ENCODE results near the gene KPNB1.
"Not testable (repeated sequence)": the region's sequence is repeated elsewhere in the genome, so short reads cannot be mapped to it uniquely, and the experiment has no call there.

KPNB1 gene

GRCh38 chr17:47675380-47676198 is 25.9 kb downstream of the KPNB1 start:
- no peaks in the 10 kb centered on the region for H3K27me3 ChIP-seq (replicated peaks; ENCODE audit: control insufficient read depth, insufficient read depth, low read length, poor library complexity, severe bottlenecking)
- no peaks in the 10 kb centered on the region for H3K9me3 ChIP-seq (ENCODE audit: control insufficient read depth, low read length)
- no peak overlapping the region for H3K4me3 ChIP-seq (ENCODE audit: insufficient read depth, low read depth, low read length, poor library complexity, severe bottlenecking)
- peaks cover 98% of the 10 kb centered on the region for H3K36me3 ChIP-seq (ENCODE audit: control insufficient read depth, insufficient read depth, low read length)
- no peak overlapping the region for H3K27ac ChIP-seq (ENCODE audit: insufficient read depth, low read length, poor library complexity, severe bottlenecking)
- DNase-seq: no peak
- no peaks in the 10 kb centered on the region for H3K4me1 ChIP-seq (ENCODE audit: control insufficient read depth, insufficient read depth, low read length, poor library complexity, severe bottlenecking)

- no peaks in the 10 kb centered on the region for H3K4me1 ChIP-seq (ENCODE audit: control insufficient read depth, insufficient read depth, low read length, poor library complexity, severe bottlenecking)
- no peak for DNase-seq
- H3K4me3 ChIP-seq (ENCODE audit: insufficient read depth, low read depth, low read length, poor library complexity, severe bottlenecking): no peak overlapping the region
- no peaks in the 10 kb centered on the region for H3K9me3 ChIP-seq (ENCODE audit: control insufficient read depth, low read length)
- H3K27ac ChIP-seq (ENCODE audit: insufficient read depth, low read length, poor library complexity, severe bottlenecking): no peak overlapping the region
- peaks cover 96% of the 10 kb centered on the region for H3K36me3 ChIP-seq (ENCODE audit: control insufficient read depth, insufficient read depth, low read length)
- no peaks in the 10 kb centered on the region for H3K27me3 ChIP-seq (replicated peaks; ENCODE audit: control insufficient read depth, insufficient read depth, low read length, poor library complexity, severe bottlenecking)
These were observed 26.4 kb downstream of the KPNB1 start for GRCh38 chr17:47676199-47676472.

GRCh38 chr17:47676510-47677165 is 26.9 kb downstream of the KPNB1 start:
- DNase-seq: no peak
- no peaks in the 10 kb centered on the region for H3K9me3 ChIP-seq (ENCODE audit: control insufficient read depth, low read length)
- H3K27ac ChIP-seq (ENCODE audit: insufficient read depth, low read length, poor library complexity, severe bottlenecking): no peak overlapping the region
- no peak overlapping the region for H3K4me3 ChIP-seq (ENCODE audit: insufficient read depth, low read depth, low read length, poor library complexity, severe bottlenecking)
- H3K4me1 ChIP-seq (ENCODE audit: control insufficient read depth, insufficient read depth, low read length, poor library complexity, severe bottlenecking): no peaks in the 10 kb centered on the region
- no peaks in the 10 kb centered on the region for H3K27me3 ChIP-seq (replicated peaks; ENCODE audit: control insufficient read depth, insufficient read depth, low read length, poor library complexity, severe bottlenecking)
- peaks cover 94% of the 10 kb centered on the region for H3K36me3 ChIP-seq (ENCODE audit: control insufficient read depth, insufficient read depth, low read length)

GRCh38 chr17:47678196-47678595 is 28.5 kb downstream of the KPNB1 start:
- peaks cover 91% of the 10 kb centered on the region for H3K36me3 ChIP-seq (ENCODE audit: control insufficient read depth, insufficient read depth, low read length)

GRCh38 chr17:47682138-47682537 is 32.4 kb downstream of the KPNB1 start:
- Histone ChIP-seq H3K27me3 (replicated peaks; ENCODE audit: control insufficient read depth, insufficient read depth, low read length, poor library complexity, severe bottlenecking) (no peaks in the 10 kb centered on the region), H3K4me3 (ENCODE audit: insufficient read depth, low read depth, low read length, poor library complexity, severe bottlenecking) (no peak overlapping the region), H3K9me3 (ENCODE audit: control insufficient read depth, low read length) (no peaks in the 10 kb centered on the region), H3K36me3 (ENCODE audit: control insufficient read depth, insufficient read depth, low read length) (peaks cover 68% of the 10 kb centered on the region), H3K27ac (ENCODE audit: insufficient read depth, low read length, poor library complexity, severe bottlenecking) (no peak overlapping the region), H3K4me1 (ENCODE audit: control insufficient read depth, insufficient read depth, low read length, poor library complexity, severe bottlenecking) (no peaks in the 10 kb centered on the region)
- DNase-seq: no peak

More at GRCh38 chr17:47678196-47678595, 28.5 kb downstream of the KPNB1 start:
- no peak overlapping the region for H3K4me3 ChIP-seq (ENCODE audit: insufficient read depth, low read depth, low read length, poor library complexity, severe bottlenecking)
- no peaks in the 10 kb centered on the region for H3K9me3 ChIP-seq (ENCODE audit: control insufficient read depth, low read length)
- no peaks in the 10 kb centered on the region for H3K4me1 ChIP-seq (ENCODE audit: control insufficient read depth, insufficient read depth, low read length, poor library complexity, severe bottlenecking)
- no peak for DNase-seq
- H3K27ac ChIP-seq (ENCODE audit: insufficient read depth, low read length, poor library complexity, severe bottlenecking): no peak overlapping the region
- H3K27me3 ChIP-seq (replicated peaks; ENCODE audit: control insufficient read depth, insufficient read depth, low read length, poor library complexity, severe bottlenecking): no peaks in the 10 kb centered on the region

GRCh38 chr17:47682727-47683126 is 33.0 kb downstream of the KPNB1 start:
- H3K9me3 ChIP-seq (ENCODE audit: control insufficient read depth, low read length); H3K4me1 ChIP-seq (ENCODE audit: control insufficient read depth, insufficient read depth, low read length, poor library complexity, severe bottlenecking); DNase-seq; H3K4me3 ChIP-seq (ENCODE audit: insufficient read depth, low read depth, low read length, poor library complexity, severe bottlenecking); H3K27me3 ChIP-seq (replicated peaks; ENCODE audit: control insufficient read depth, insufficient read depth, low read length, poor library complexity, severe bottlenecking); H3K27ac ChIP-seq (ENCODE audit: insufficient read depth, low read length, poor library complexity, severe bottlenecking): not testable (repeated sequence)
- H3K36me3 ChIP-seq (ENCODE audit: control insufficient read depth, insufficient read depth, low read length): peaks cover 62% of the 10 kb centered on the region

- no peak for DNase-seq
- no peaks in the 10 kb centered on the region for H3K27me3 ChIP-seq (replicated peaks; ENCODE audit: control insufficient read depth, insufficient read depth, low read length, poor library complexity, severe bottlenecking)
- H3K9me3 ChIP-seq (ENCODE audit: control insufficient read depth, low read length): no peaks in the 10 kb centered on the region
- H3K27ac ChIP-seq (ENCODE audit: insufficient read depth, low read length, poor library complexity, severe bottlenecking): no peak overlapping the region
- H3K4me3 ChIP-seq (ENCODE audit: insufficient read depth, low read depth, low read length, poor library complexity, severe bottlenecking): no peak overlapping the region
- peaks cover 50% of the 10 kb centered on the region for H3K36me3 ChIP-seq (ENCODE audit: control insufficient read depth, insufficient read depth, low read length)
- no peaks in the 10 kb centered on the region for H3K4me1 ChIP-seq (ENCODE audit: control insufficient read depth, insufficient read depth, low read length, poor library complexity, severe bottlenecking)
These were observed 34.3 kb downstream of the KPNB1 start for GRCh38 chr17:47684025-47684424.

- Histone ChIP-seq H3K9me3 (ENCODE audit: control insufficient read depth, low read length) (no peaks in the 10 kb centered on the region), H3K36me3 (ENCODE audit: control insufficient read depth, insufficient read depth, low read length) (peaks cover 43% of the 10 kb centered on the region), H3K27me3 (replicated peaks; ENCODE audit: control insufficient read depth, insufficient read depth, low read length, poor library complexity, severe bottlenecking) (no peaks in the 10 kb centered on the region), H3K27ac (ENCODE audit: insufficient read depth, low read length, poor library complexity, severe bottlenecking) (no peak overlapping the region), H3K4me1 (ENCODE audit: control insufficient read depth, insufficient read depth, low read length, poor library complexity, severe bottlenecking) (no peaks in the 10 kb centered on the region), H3K4me3 (ENCODE audit: insufficient read depth, low read depth, low read length, poor library complexity, severe bottlenecking) (no peak overlapping the region)
- DNase-seq: no peak
These were observed 34.9 kb downstream of the KPNB1 start for GRCh38 chr17:47684535-47685193.

GRCh38 chr17:47685556-47686275 is 36.0 kb downstream of the KPNB1 start:
- Histone ChIP-seq H3K4me1 (ENCODE audit: control insufficient read depth, insufficient read depth, low read length, poor library complexity, severe bottlenecking) (no peaks in the 10 kb centered on the region), H3K4me3 (ENCODE audit: insufficient read depth, low read depth, low read length, poor library complexity, severe bottlenecking) (no peak overlapping the region), H3K9me3 (ENCODE audit: control insufficient read depth, low read length) (no peaks in the 10 kb centered on the region), H3K27me3 (replicated peaks; ENCODE audit: control insufficient read depth, insufficient read depth, low read length, poor library complexity, severe bottlenecking) (no peaks in the 10 kb centered on the region), H3K27ac (ENCODE audit: insufficient read depth, low read length, poor library complexity, severe bottlenecking) (no peak overlapping the region), H3K36me3 (ENCODE audit: control insufficient read depth, insufficient read depth, low read length) (peaks cover 33% of the 10 kb centered on the region)
- no peak for DNase-seq

- no peak overlapping the region for H3K4me3 ChIP-seq (ENCODE audit: insufficient read depth, low read depth, low read length, poor library complexity, severe bottlenecking)
- peaks cover 30% of the 10 kb centered on the region for H3K36me3 ChIP-seq (ENCODE audit: control insufficient read depth, insufficient read depth, low read length)
- H3K27me3 ChIP-seq (replicated peaks; ENCODE audit: control insufficient read depth, insufficient read depth, low read length, poor library complexity, severe bottlenecking): no peaks in the 10 kb centered on the region
- no peaks in the 10 kb centered on the region for H3K9me3 ChIP-seq (ENCODE audit: control insufficient read depth, low read length)
- no peak overlapping the region for H3K27ac ChIP-seq (ENCODE audit: insufficient read depth, low read length, poor library complexity, severe bottlenecking)
- no peaks in the 10 kb centered on the region for H3K4me1 ChIP-seq (ENCODE audit: control insufficient read depth, insufficient read depth, low read length, poor library complexity, severe bottlenecking)
- no peak for DNase-seq
These were observed 36.5 kb downstream of the KPNB1 start for GRCh38 chr17:47686276-47686635.

Measured in effector memory CD4-positive, alpha-beta T cell (primary cell).